NCI-H345 treated with DMSO at 0.1 percent for 48 hours (cell line): Measurements from ENCODE around the gene NRG2.

Experiments
- DNase-seq: peaks from one replicate; lab custom pipeline; 2025; ENCODE audit not compliant: unreplicated experiment; lab: John Stamatoyannopoulos, UW

NRG2 gene

GRCh38 chr5:139817970-139818369 lies 225.1 kb downstream of the NRG2 start:
- DNase-seq = no peak

GRCh38 chr5:139817362-139817761 lies 225.7 kb downstream of the NRG2 start:
- no peak for DNase-seq

GRCh38 chr5:139816566-139816965 lies 226.5 kb downstream of the NRG2 start:
- DNase-seq = no peak

GRCh38 chr5:139814704-139815280 lies 228.3 kb downstream of the NRG2 start:
- DNase-seq = no peak

- no peak for DNase-seq
Measured at GRCh38 chr5:139814191-139814601, 228.9 kb downstream of the NRG2 start.

- no peak for DNase-seq
Measured at GRCh38 chr5:139812836-139813805, 230.0 kb downstream of the NRG2 start.

GRCh38 chr5:139812323-139812722 lies 230.8 kb downstream of the NRG2 start:
- DNase-seq = no peak

GRCh38 chr5:139811274-139811607 lies 231.9 kb downstream of the NRG2 start:
- DNase-seq = no peak

GRCh38 chr5:139810341-139811273 lies 232.5 kb downstream of the NRG2 start:
- no peak for DNase-seq

- DNase-seq = no peak
Measured at GRCh38 chr5:139809331-139809810, 233.7 kb downstream of the NRG2 start.

- no peak for DNase-seq
Measured at GRCh38 chr5:139808481-139809330, 234.4 kb downstream of the NRG2 start.

- no peak for DNase-seq
Measured at GRCh38 chr5:139807647-139808030, 235.5 kb downstream of the NRG2 start.

GRCh38 chr5:139806726-139807646 lies 236.1 kb downstream of the NRG2 start:
- DNase-seq = no peak

GRCh38 chr5:139806111-139806510 lies 237.0 kb downstream of the NRG2 start:
- DNase-seq = no peak

GRCh38 chr5:139805545-139805944 lies 237.6 kb downstream of the NRG2 start:
- no peak for DNase-seq

- DNase-seq = no peak
Measured at GRCh38 chr5:139804800-139805397, 238.2 kb downstream of the NRG2 start.

GRCh38 chr5:139803978-139804377 lies 239.1 kb downstream of the NRG2 start:
- no peak for DNase-seq

- no peak for DNase-seq
Measured at GRCh38 chr5:139799359-139799758, 243.7 kb downstream of the NRG2 start.

GRCh38 chr5:139798883-139799282 lies 244.2 kb downstream of the NRG2 start:
- DNase-seq = no peak
